GM12892 (cell line): Measurements from ENCODE around the gene VDAC1.

Experiments
- POLR2A ChIP-seq: IDR thresholded peaks from 2 replicates; pipeline ENCODE4 v1.6.1; 2011; ENCODE audit warnings: low read depth, low read length, control low read depth
- POLR2AphosphoS5 ChIP-seq: IDR thresholded peaks from 2 replicates; pipeline ENCODE4 v1.6.1; 2011; ENCODE audit warnings: low read depth, low read length, control low read depth

- TF ChIP-seq POLR2AphosphoS5 = no peak
- TF ChIP-seq POLR2A = peak; percentile 61; the same call in 1 of the 2 replicates
Observed at GRCh38 chr5:134004626-134005416, at the start of gene VDAC1.
